ACC112 (cell line): ENCODE data around the gene RHBDF2.

Experiments
- H2AFZ ChIP-seq: fragments of 200-600 bp; sonication (generic); one replicate; pipeline ENCODE4 v1.6.0; 2017; ENCODE audit warnings: antibody characterized with exemption, low read length; ENCODE audit not compliant: unreplicated experiment
- H3K27ac ChIP-seq: fragments of 200-600 bp; sonication (generic); 2 replicates; pipeline ENCODE4 v1.5.1; 2014; ENCODE audit warnings: low read depth, mild to moderate bottlenecking, antibody characterized with exemption, low read length, moderate library complexity
- H3K27me3 ChIP-seq: fragments of 200-600 bp; sonication (generic); 2 replicates; pipeline ENCODE4 v1.6.1; 2014; ENCODE audit warnings: mild to moderate bottlenecking, antibody characterized with exemption, low read length, moderate library complexity, mixed read lengths; ENCODE audit not compliant: insufficient read depth
- H3K36me3 ChIP-seq: fragments of 200-600 bp; sonication (generic); 2 replicates; pipeline ENCODE4 v1.6.1; 2016; ENCODE audit warnings: mild to moderate bottlenecking, antibody characterized with exemption, low read length, moderate library complexity, mixed read lengths; ENCODE audit not compliant: insufficient read depth
- H3K4me1 ChIP-seq: fragments of 200-600 bp; sonication (generic); one replicate; pipeline ENCODE4 v1.6.1; 2016; ENCODE audit warnings: low read length, mixed read lengths; ENCODE audit not compliant: insufficient read depth, unreplicated experiment, control insufficient read depth
- H3K4me3 ChIP-seq: fragments of 200-600 bp; sonication (generic); 2 replicates; pipeline ENCODE4 v1.5.1; 2014; ENCODE audit warnings: mild to moderate bottlenecking, low read depth, low read length
- H3K79me2 ChIP-seq: fragments of 200-600 bp; sonication (generic); one replicate; pipeline ENCODE4 v1.6.0; 2016; ENCODE audit warnings: low read length; ENCODE audit not compliant: control insufficient read depth, unreplicated experiment, insufficient read depth

RHBDF2 gene

DNA sequence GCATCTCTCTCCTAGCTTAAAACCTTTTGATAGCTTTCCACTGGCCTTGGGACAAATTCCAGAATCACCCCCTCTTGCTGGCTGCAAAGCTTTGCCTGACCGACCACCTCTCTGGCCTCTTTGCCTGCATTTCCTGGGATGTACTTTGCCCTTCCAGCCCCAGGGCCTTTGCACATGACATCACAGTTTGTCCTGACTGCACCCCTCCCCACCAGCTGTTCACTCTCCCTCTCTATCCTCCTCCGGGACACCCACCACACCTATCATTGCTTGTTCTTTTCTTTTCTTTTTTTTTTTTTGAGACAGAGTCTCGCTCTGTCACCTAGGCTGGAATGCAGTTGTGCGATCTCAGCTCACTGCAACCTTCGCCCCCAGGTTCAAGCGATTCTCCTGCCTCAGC is 25.9 kb downstream of the RHBDF2 start:
- no peaks in the 10 kb centered on the region for H3K27me3 ChIP-seq
- H3K36me3 ChIP-seq: no peaks in the 10 kb centered on the region
- no peaks in the 10 kb centered on the region for H3K79me2 ChIP-seq
- H3K27ac ChIP-seq: no peak overlapping the region
- no peak overlapping the region for H2AFZ ChIP-seq
- H3K4me3 ChIP-seq: no peak overlapping the region
- H3K4me1 ChIP-seq: no peaks in the 10 kb centered on the region

DNA sequence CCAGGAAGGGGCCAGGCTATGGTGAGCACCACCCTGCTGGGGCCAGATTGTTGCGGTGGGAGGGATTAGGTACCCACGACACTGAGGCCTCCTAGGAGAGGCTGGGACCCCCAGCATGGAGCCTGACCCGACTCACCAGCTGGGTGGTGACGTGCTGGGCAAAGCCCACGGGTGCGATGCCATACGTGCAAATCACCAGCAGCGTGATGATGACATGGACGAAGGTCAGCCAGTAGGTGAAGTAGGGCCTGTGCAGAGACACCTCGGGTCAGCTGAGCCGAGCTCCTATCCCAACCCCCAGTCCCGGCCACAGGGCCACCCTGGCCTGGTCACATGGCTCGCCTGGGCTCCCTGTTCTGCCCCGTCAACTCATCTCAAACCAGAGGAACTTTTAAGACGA is 26.3 kb downstream of the RHBDF2 start:
- Histone ChIP-seq H3K79me2 (no peaks in the 10 kb centered on the region), H3K27ac (no peak overlapping the region), H2AFZ (no peak overlapping the region), H3K27me3 (no peaks in the 10 kb centered on the region), H3K4me3 (no peak overlapping the region), H3K4me1 (no peaks in the 10 kb centered on the region), H3K36me3 (no peaks in the 10 kb centered on the region)

GRCh38 chr17:76474238-76474637 is 27.0 kb downstream of the RHBDF2 start:
- Histone ChIP-seq H3K36me3 (no peaks in the 10 kb centered on the region), H2AFZ (no peak overlapping the region), H3K27me3 (no peaks in the 10 kb centered on the region), H3K4me1 (no peaks in the 10 kb centered on the region), H3K27ac (no peak overlapping the region), H3K79me2 (no peaks in the 10 kb centered on the region), H3K4me3 (no peak overlapping the region)

- no peak overlapping the region for H3K4me3 ChIP-seq
- H3K36me3 ChIP-seq: no peaks in the 10 kb centered on the region
- no peaks in the 10 kb centered on the region for H3K79me2 ChIP-seq
- H2AFZ ChIP-seq: no peak overlapping the region
- H3K4me1 ChIP-seq: no peaks in the 10 kb centered on the region
- H3K27me3 ChIP-seq: no peaks in the 10 kb centered on the region
- H3K27ac ChIP-seq: no peak overlapping the region
These were observed 27.7 kb downstream of the RHBDF2 start for GRCh38 chr17:76473541-76473985.

DNA sequence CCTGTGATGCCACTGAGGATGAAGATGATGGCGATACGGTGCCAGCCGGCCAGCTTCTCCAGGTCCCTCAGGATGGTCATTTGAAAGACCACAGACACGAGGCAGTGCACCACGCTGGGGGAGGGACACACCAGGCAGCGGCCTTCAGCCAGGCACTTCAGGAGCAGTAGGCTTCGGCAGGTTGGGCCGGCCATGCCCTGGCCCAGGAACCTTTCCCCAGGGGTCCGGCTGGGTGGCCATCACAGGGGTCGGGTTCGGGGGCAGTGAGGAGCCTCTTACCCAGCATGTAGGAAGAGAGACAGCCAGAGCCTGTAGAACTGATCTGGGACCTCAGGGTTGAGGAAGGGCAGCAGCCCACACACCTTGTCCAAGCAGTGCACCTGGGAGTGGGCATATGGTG is 28.5 kb downstream of the RHBDF2 start:
- Histone ChIP-seq H3K4me1 (no peaks in the 10 kb centered on the region), H3K36me3 (no peaks in the 10 kb centered on the region), H3K79me2 (no peaks in the 10 kb centered on the region), H3K27ac (no peak overlapping the region), H2AFZ (no peak overlapping the region), H3K27me3 (no peaks in the 10 kb centered on the region), H3K4me3 (no peak overlapping the region)

DNA sequence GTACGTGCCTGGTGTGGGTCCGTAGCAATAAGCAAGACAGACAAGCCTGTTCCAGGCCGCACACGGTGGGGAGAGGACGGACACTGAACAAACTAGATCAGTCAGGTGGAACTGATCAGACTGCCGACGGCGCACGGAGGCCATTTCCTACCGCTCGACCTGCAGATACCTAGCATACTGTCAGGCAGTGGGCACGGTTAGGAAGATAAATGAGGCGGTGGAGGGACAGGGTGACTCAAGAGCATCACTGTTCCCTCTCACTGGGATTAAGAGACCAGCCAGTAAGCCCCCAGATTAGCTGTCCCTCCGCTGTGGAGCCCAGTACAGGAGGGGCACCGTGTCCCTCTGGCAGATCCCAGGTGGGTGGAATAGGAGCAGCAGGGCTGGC is 29.0 kb downstream of the RHBDF2 start:
- H3K36me3 ChIP-seq: no peaks in the 10 kb centered on the region
- no peaks in the 10 kb centered on the region for H3K79me2 ChIP-seq
- no peaks in the 10 kb centered on the region for H3K4me1 ChIP-seq
- H3K4me3 ChIP-seq: no peak overlapping the region
- H3K27me3 ChIP-seq: no peaks in the 10 kb centered on the region
- H2AFZ ChIP-seq: no peak overlapping the region
- H3K27ac ChIP-seq: no peak overlapping the region

GRCh38 chr17:76471498-76472257 is 29.5 kb downstream of the RHBDF2 start:
- no peak overlapping the region for H3K4me3 ChIP-seq

GRCh38 chr17:76469991-76470739 is 31.1 kb downstream of the RHBDF2 start:
- no peaks in the 10 kb centered on the region for H3K36me3 ChIP-seq
- H3K4me1 ChIP-seq: no peaks in the 10 kb centered on the region
- H3K27me3 ChIP-seq: no peaks in the 10 kb centered on the region
- H2AFZ ChIP-seq: no peak overlapping the region
- no peak overlapping the region for H3K4me3 ChIP-seq
- no peaks in the 10 kb centered on the region for H3K79me2 ChIP-seq
- H3K27ac ChIP-seq: no peak overlapping the region

More at GRCh38 chr17:76471498-76472257, 29.5 kb downstream of the RHBDF2 start:
- no peak overlapping the region for H2AFZ ChIP-seq
- no peaks in the 10 kb centered on the region for H3K36me3 ChIP-seq
- no peaks in the 10 kb centered on the region for H3K79me2 ChIP-seq
- no peaks in the 10 kb centered on the region for H3K27me3 ChIP-seq
- H3K27ac ChIP-seq: no peak overlapping the region
- no peaks in the 10 kb centered on the region for H3K4me1 ChIP-seq

GRCh38 chr17:76469076-76469990 is 31.9 kb downstream of the RHBDF2 start:
- Histone ChIP-seq H2AFZ (no peak overlapping the region), H3K79me2 (no peaks in the 10 kb centered on the region), H3K27ac (no peak overlapping the region), H3K36me3 (no peaks in the 10 kb centered on the region), H3K27me3 (no peaks in the 10 kb centered on the region), H3K4me3 (no peak overlapping the region), H3K4me1 (no peaks in the 10 kb centered on the region)

- Histone ChIP-seq H2AFZ (no peak overlapping the region), H3K4me3 (no peak overlapping the region), H3K27me3 (no peaks in the 10 kb centered on the region), H3K36me3 (no peaks in the 10 kb centered on the region), H3K79me2 (no peaks in the 10 kb centered on the region), H3K4me1 (no peaks in the 10 kb centered on the region), H3K27ac (no peak overlapping the region)
These were observed 32.6 kb downstream of the RHBDF2 start for GRCh38 chr17:76468634-76469010.
